CMK (cell line): ENCODE results near the gene ATF7.
"Not testable (repeated sequence)": the region's sequence is repeated elsewhere in the genome, so short reads cannot be mapped to it uniquely, and the experiment has no call there.

Experiments
- DNase-seq: peaks from one replicate; pipeline ENCODE4 v3.0.0-alpha.2; 2010; ENCODE audit warnings: low read depth

ATF7 gene

GRCh38 chr12:53625946-53626701, at the start of gene ATF7:
ATF7 (minus strand) TSS chr12:53626382; CDS start chr12:53601000, 25,382 bp downstream.
- DNase-seq: peak; percentile 95

DNA sequence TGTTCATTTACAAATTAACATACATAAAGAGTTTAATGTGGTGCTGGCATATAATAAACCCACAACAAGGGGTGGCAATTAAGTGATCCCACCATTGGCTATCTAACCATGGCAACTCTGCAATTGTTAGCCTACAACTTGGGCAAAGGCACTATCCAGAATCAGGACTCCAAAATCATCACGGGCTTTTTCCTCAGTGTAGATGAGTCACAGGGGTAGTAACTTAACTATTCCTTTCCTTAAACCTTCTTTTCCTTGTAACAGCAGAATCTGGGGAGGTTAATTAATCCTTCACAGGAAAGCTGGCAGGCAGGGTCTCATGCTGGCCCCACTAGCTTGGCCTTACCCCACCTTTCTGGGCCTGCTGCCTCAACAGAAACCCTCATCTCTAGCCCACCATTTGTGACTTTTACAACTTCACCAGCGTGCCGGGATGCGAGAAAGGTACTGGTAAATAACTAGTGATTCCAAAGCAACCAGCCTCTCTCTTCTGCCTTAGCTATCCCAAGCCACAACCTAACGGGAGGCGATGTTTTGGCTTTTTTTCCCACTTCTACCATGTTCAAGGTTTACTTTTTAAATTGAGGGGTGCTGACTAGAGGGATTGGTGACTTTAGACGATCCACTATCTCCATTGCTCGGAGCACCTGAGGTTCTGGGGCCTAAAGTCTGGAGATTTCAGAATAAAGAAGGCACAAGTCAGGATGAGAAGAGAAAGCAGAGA, 49.0 kb upstream of the ATF7 start:
- no peak for DNase-seq

- DNase-seq: no peak
Measured at GRCh38 chr12:53670971-53671370, 44.8 kb upstream of the ATF7 start.

DNA sequence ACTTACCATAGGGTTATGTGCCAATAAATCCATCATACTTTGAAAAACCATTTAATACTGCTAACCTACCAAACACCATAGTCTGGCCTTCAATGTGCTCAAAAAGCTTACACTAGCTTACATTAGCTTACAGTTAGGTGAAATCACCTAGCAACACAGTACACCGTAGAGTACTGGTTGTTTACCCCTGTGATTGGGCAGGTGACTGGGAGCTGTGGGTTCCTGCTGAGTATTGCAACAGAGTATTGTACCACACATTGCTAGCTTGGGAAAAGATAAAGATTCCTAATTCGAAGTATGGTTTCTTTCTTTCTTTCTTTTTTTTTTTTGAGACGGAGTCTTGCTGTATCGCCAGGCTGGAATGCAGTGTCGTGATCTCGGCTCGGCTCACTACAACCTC, 44.1 kb upstream of the ATF7 start:
- no peak for DNase-seq

- DNase-seq: no peak
Measured at GRCh38 chr12:53667080-53667479, 40.9 kb upstream of the ATF7 start.

- DNase-seq: no peak
Measured at GRCh38 chr12:53664936-53665335, 38.8 kb upstream of the ATF7 start.

- DNase-seq: no peak
Measured at GRCh38 chr12:53664191-53664590, 38.0 kb upstream of the ATF7 start.

GRCh38 chr12:53660041-53660440, 33.9 kb upstream of the ATF7 start:
- no peak for DNase-seq

GRCh38 chr12:53659571-53659981, 33.4 kb upstream of the ATF7 start:
- DNase-seq: no peak

GRCh38 chr12:53659011-53659551, 32.9 kb upstream of the ATF7 start:
- no peak for DNase-seq

GRCh38 chr12:53657041-53657440, 30.9 kb upstream of the ATF7 start:
- no peak for DNase-seq

DNA sequence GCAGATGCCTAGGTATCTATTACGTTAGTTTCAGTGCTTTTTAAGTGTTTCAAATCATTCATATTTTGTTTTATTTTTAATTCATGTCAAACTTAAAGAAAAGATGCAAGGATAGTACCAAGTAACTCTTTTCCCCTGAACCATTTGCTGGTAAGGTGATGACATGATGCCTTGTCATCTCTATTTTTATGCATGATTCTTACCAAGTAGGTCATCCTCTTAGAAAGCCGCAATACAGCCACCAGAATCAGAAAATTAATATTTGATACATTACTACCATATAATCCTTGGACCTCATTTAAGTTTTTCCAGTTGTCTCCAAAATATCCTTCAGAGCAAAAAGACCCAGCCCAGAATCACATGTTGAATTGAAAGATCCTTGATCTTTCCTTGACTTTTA, 27.4 kb upstream of the ATF7 start:
- DNase-seq: no peak

DNA sequence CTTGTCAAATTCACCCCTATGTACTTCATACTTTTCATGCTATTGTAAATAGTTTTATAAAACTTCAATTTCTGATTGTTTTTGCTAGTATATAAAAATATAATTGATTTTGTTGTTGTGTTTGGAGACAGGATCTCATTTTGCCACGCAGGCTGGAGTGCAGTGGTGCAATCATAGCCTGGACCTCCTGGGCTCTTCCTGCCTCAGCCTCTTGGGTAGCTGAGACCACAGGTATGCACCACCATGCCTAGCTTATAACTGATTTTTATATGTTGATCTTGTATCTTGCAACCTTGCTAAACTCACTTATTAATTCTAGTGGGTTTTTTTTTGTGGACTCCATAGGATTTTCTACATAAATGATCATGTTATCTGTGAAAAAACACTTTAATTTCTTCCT, 26.2 kb upstream of the ATF7 start:
- no peak for DNase-seq

GRCh38 chr12:53651737-53652136, 25.6 kb upstream of the ATF7 start:
- DNase-seq: no peak

- DNase-seq: not testable (repeated sequence)
Measured at GRCh38 chr12:53646300-53646699, 20.1 kb upstream of the ATF7 start.

GRCh38 chr12:53645165-53645564, 19.0 kb upstream of the ATF7 start:
- no peak for DNase-seq

GRCh38 chr12:53644133-53644532, 18.0 kb upstream of the ATF7 start:
- DNase-seq: no peak

- no peak for DNase-seq
Measured at GRCh38 chr12:53643232-53643979, 17.2 kb upstream of the ATF7 start.

- DNase-seq: no peak
Measured at GRCh38 chr12:53638057-53638456, 11.9 kb upstream of the ATF7 start.

GRCh38 chr12:53636641-53637040, 10.5 kb upstream of the ATF7 start:
- no peak for DNase-seq

DNA sequence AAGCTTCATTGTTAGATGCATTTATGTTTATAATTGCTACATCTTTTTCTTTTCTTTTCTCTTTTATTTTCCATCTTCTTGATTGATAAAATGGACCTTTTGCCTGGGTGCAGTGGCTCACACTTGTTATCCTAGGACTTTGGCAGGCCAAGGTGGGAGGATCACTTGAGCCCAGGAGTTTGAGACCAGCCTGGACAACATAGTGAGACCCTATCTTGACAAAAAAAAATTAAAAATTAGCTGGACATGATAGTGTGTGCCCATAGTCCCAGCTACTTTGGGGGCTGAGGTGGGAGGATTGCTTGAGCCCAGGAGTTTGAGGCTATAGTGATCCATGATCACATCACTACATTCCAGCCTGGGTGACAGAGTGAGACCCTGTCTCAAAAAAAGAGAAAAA, 9.5 kb upstream of the ATF7 start:
- not testable (repeated sequence) for DNase-seq

DNA sequence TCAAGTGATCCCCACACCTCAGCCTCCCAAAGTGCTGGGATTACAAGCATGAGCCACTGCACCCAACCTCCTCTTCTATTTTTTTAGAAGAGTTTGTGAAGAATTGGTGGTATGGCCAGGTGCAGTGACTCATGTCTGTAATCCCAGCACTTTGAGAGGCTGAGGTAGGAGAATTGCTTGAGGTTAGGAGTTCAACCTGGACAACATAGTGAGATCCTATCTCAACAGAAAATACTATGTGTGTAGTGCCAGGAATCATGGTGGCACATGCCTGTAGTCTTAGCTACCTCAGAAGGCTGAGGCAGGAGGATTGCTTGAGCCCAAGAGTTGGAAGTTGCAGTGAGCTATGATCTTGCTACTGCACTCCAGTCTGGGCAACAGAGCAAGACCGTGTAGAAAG, 5.5 kb upstream of the ATF7 start:
- no peak for DNase-seq

GRCh38 chr12:53627919-53628318, 1.7 kb upstream of the ATF7 start:
- DNase-seq: no peak
